AG09319 (cell line): ENCODE measurements around the gene S100A14.

Experiments used
- DNase-seq: peaks from one replicate; pipeline ENCODE4 v3.0.0-alpha.2; 2010; ENCODE audit warnings: low read depth; ENCODE audit errors: extremely low read depth
- TF ChIP-seq, protein P1 (sequence below): IDR thresholded peaks from 2 replicates; pipeline ENCODE4 v1.5.1; 2011; ENCODE audit warnings: low read depth, mild to moderate bottlenecking, inconsistent platforms, low read length, moderate library complexity

The S100A14 gene

DNA sequence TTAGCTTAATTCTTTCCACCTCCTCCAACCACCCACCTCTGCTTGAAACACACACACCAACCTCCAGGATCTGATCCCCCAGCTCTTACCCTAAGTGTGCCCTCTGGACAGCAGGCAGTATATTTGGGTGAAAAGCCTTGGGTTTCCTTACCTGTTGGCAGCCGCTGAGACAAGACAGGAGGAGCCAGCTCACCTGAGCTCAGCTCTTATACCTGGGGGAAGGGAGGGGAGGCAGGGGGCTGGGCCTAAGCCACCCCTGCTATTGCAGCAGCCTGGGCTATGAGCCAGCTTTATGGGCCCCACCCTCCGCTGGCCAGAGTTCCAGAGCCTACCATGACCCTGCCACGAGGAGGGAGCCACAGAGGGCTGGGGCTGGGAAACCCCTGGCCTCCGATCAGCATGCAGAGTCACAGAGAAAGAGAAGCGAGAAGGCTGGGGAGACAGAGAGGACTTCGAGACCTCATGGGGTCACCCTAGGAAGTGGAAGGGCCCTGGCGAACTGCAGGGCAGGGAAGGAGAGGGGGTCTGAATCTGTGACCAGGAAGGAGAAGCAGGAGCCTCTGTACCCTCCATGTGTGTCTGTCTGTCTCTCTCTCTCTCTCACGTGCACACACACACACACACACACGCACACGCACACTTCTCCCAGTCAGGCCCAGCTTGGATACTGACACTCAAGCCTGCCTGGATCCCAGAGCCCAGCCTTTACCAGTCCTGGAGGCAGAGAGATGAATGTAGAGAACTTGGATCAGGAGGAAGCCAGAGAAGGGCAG, at the start of gene S100A14:
TSS of gene S100A14 (minus strand) at position 182 of the 773 bp plus-strand sequence. CDS start 467 bp downstream, outside the sequence.
- TF ChIP-seq, protein P1, sequence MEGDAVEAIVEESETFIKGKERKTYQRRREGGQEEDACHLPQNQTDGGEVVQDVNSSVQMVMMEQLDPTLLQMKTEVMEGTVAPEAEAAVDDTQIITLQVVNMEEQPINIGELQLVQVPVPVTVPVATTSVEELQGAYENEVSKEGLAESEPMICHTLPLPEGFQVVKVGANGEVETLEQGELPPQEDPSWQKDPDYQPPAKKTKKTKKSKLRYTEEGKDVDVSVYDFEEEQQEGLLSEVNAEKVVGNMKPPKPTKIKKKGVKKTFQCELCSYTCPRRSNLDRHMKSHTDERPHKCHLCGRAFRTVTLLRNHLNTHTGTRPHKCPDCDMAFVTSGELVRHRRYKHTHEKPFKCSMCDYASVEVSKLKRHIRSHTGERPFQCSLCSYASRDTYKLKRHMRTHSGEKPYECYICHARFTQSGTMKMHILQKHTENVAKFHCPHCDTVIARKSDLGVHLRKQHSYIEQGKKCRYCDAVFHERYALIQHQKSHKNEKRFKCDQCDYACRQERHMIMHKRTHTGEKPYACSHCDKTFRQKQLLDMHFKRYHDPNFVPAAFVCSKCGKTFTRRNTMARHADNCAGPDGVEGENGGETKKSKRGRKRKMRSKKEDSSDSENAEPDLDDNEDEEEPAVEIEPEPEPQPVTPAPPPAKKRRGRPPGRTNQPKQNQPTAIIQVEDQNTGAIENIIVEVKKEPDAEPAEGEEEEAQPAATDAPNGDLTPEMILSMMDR = no peak

DNA sequence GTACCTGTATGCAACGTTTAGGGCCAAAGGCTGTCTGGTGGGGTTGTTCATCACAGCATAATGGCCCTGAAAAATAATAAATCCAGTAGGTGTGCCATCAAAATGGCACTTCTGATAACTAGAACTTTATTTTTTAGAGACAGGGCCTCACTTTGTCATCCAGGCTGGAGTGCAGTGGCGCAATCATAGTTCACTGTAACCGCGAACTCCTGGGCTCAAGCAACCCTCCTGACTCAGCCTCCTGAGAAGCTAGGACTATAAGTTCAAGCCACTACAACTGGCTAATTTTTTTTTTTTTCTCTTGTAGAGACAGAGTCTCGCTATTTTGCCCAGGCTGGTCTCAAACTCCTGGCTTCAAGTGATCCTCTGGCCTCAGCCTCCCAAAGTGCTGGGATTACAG, 47.1 kb upstream of the S100A14 start:
- TF ChIP-seq, protein P1 = no peak

More for the DNA sequence above, at the start of gene S100A14:
- no peak for DNase-seq

GRCh38 chr1:153662269-153662668, 46.1 kb upstream of the S100A14 start:
- TF ChIP-seq, protein P1 = no peak
- DNase-seq = no peak

More for the DNA sequence above, 47.1 kb upstream of the S100A14 start:
- DNase-seq = no peak

DNA sequence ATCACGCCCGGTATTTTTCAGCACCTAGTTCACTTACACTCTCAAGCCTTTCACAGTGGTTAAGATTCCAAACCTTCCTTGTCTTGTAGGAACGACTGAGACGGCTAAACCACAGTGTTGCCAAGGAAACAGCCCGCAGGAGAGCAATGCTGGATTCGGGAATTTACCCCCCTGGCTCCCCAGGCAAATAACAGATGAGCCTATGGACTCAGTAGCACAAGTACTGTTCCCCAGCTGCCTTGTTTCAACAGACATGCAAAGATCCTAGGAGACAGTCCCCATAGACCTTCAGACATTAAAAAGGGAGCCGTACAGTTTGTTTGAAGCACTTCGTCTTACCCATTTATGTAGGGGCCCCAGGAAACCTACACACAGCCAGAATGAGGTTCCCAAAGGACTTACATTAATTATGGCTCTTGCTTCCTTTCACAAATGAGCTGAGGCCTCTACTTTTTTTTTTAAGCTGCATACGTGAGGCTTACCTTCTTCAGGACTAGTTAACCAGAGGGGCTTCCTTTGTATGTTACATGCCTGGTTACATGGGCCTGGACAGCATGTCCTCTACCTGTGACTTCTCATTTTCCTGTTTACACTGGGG, 45.1 kb upstream of the S100A14 start:
- TF ChIP-seq, protein P1 = no peak
- no peak for DNase-seq

DNA sequence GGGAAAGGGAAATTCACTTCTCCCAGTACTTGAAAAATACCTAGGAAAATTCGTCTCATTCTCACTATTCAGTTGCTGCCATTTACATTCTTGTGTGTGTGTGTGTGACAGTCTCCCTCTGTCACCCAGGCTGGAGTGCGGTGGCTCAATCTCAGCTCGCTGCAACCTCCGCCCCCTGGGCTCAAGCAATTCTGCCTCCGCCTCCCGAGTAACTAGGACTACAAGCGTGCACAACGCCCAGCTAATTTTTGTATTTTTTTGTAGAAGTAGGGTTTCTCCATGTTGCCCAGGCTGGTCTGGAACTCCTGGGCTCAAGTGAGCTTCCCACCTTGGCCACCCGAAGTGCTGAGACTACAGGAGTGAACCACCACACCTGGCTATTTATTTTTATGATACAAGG, 43.5 kb upstream of the S100A14 start:
- DNase-seq = no peak
- TF ChIP-seq, protein P1 = no peak

- TF ChIP-seq, protein P1 = no peak
- DNase-seq = no peak
These were observed 43.0 kb upstream of the S100A14 start for GRCh38 chr1:153659175-153659534.
